ENCODE data around the gene ITCH. TPM values are rescaled to one million over a fixed set of nuclear protein-coding genes. Genes with fewer than 3 reads are reported as not detected.

Gene ITCH
- polyA plus RNA-seq, 1 donor from 2014 or later, result 39.5 TPM

DNA sequence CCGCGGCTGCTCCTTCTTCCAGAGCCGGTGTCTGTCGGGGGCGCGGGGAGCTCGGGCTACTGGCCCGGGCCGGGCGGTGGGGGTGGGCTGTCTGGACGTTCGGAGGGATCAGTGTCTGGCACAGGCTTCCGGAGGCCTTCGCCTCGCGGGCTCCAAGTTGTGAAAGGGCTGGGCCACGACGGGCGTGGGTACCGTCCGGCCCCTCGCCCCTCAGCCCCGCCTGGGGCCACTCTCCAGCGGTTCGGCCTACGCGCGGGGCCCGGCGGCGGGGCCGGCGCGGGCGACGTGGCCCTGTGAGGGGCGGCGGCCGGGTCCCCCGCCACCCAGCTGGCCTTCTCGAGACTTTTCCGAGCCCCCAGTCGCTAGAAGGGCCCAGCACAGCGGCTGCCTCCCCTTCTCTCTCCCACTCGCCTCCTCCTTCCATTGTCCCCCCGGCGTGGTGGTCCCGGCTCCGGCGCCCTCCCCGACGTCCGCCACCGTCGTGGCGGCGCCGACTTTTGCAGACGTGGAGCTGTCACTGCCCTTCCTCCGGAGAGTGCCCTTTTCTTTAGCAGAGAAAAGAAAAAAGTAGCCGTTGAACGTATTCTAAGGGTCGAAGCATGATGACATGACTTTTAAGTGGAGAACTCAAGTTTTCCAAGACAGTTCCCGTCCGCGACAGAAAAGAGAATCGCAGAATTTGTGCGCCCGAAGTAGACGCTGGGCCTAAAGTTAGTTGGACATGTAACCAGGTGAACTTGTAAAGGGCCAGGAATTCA is 571 bp downstream of the ITCH start:
- Histone ChIP-seq H3K9me2 (ENCODE audit: insufficient read depth, low read length) (no peaks in the 10 kb centered on the region), H4K20me1 (ENCODE audit: insufficient read depth) (no peaks in the 10 kb centered on the region), H3K27ac (ENCODE audit: low read length) (peak overlapping the region; percentile 89), H3K27me3 (ENCODE audit: insufficient read depth, low read depth, low read length) (no peaks in the 10 kb centered on the region), H3K9ac (ENCODE audit: low read length) (peak overlapping the region; percentile 94), H3K79me2 (replicated peaks; ENCODE audit: insufficient read depth, low read length) (peaks cover 42% of the 10 kb centered on the region), H3K4me2 (ENCODE audit: low read length) (peak overlapping the region; percentile 87), H2AFZ (ENCODE audit: low read depth, low read length) (peak overlapping the region; percentile 80), H3F3A (ENCODE audit: insufficient read depth, low read length, poor library complexity, severe bottlenecking) (no peaks in the 10 kb centered on the region), H3K9me3 (ENCODE audit: low read length) (no peaks in the 10 kb centered on the region), H3K36me3 (ENCODE audit: insufficient read depth, low read length) (no peaks in the 10 kb centered on the region), H3K4me3 (ENCODE audit: low read length) (peak overlapping the region; percentile 92)
- no peak for TF ChIP-seq EZH2 (IDR thresholded peaks at IDR 0.05; ENCODE audit: borderline replicate concordance, insufficient read depth, low read length, poor library complexity, severe bottlenecking)
- TF ChIP-seq MXI1 (conservative IDR thresholded peaks at IDR 0.05; ENCODE audit: poor library complexity, severe bottlenecking), result peak; percentile 32
- TF ChIP-seq POLR2AphosphoS5 (IDR thresholded peaks at IDR 0.05), result no peak

- peak overlapping the region; percentile 89 for H3K27ac ChIP-seq (ENCODE audit: low read length)
- H4K20me1 ChIP-seq (ENCODE audit: insufficient read depth), result no peaks in the 10 kb centered on the region
- H3K79me2 ChIP-seq (replicated peaks; ENCODE audit: insufficient read depth, low read length), result peaks cover 42% of the 10 kb centered on the region
- no peaks in the 10 kb centered on the region for H3K27me3 ChIP-seq (ENCODE audit: insufficient read depth, low read depth, low read length)
- no peaks in the 10 kb centered on the region for H3K9me3 ChIP-seq (ENCODE audit: low read length)
- peak overlapping the region; percentile 94 for H3K9ac ChIP-seq (ENCODE audit: low read length)
- no peaks in the 10 kb centered on the region for H3K9me2 ChIP-seq (ENCODE audit: insufficient read depth, low read length)
- TF ChIP-seq RAD21 (conservative IDR thresholded peaks at IDR 0.05), result no peak
- no peak for TF ChIP-seq REST (IDR thresholded peaks at IDR 0.05; ENCODE audit: borderline replicate concordance)
- TF ChIP-seq POLR2AphosphoS5 (IDR thresholded peaks at IDR 0.05), result no peak
- no peak for TF ChIP-seq SMC3 (conservative IDR thresholded peaks at IDR 0.05; ENCODE audit: poor library complexity)
- TF ChIP-seq EZH2 (IDR thresholded peaks at IDR 0.05; ENCODE audit: borderline replicate concordance, insufficient read depth, low read length, poor library complexity, severe bottlenecking), result no peak
- no peak for TF ChIP-seq MXI1 (conservative IDR thresholded peaks at IDR 0.05; ENCODE audit: poor library complexity, severe bottlenecking)
- no peaks in the 10 kb centered on the region for H3F3A ChIP-seq (ENCODE audit: insufficient read depth, low read length, poor library complexity, severe bottlenecking)
- H3K36me3 ChIP-seq (ENCODE audit: insufficient read depth, low read length), result no peaks in the 10 kb centered on the region
- peak overlapping the region; percentile 92 for H3K4me3 ChIP-seq (ENCODE audit: low read length)
- peak overlapping the region; percentile 41 for H2AFZ ChIP-seq (ENCODE audit: low read depth, low read length)
- H3K4me2 ChIP-seq (ENCODE audit: low read length), result peak overlapping the region; percentile 87
Observed at GRCh38 chr20:34364223-34364506, 1.1 kb downstream of the ITCH start.

- Histone ChIP-seq H3K36me3 (ENCODE audit: insufficient read depth, low read length) (no peaks in the 10 kb centered on the region), H3K9me3 (ENCODE audit: low read length) (no peaks in the 10 kb centered on the region), H3K27me3 (ENCODE audit: insufficient read depth, low read depth, low read length) (no peaks in the 10 kb centered on the region), H3K9me2 (ENCODE audit: insufficient read depth, low read length) (no peaks in the 10 kb centered on the region), H3K9ac (ENCODE audit: low read length) (no peak overlapping the region), H4K20me1 (ENCODE audit: insufficient read depth) (no peaks in the 10 kb centered on the region), H3F3A (ENCODE audit: insufficient read depth, low read length, poor library complexity, severe bottlenecking) (no peaks in the 10 kb centered on the region), H3K4me2 (ENCODE audit: low read length) (no peak overlapping the region), H2AFZ (ENCODE audit: low read depth, low read length) (no peak overlapping the region), H3K27ac (ENCODE audit: low read length) (no peak overlapping the region), H3K4me3 (ENCODE audit: low read length) (peak overlapping the region; percentile 30), H3K79me2 (replicated peaks; ENCODE audit: insufficient read depth, low read length) (peaks cover 45% of the 10 kb centered on the region)
- no peak for TF ChIP-seq TAF1 (IDR thresholded peaks at IDR 0.05; ENCODE audit: low read depth)
- TF ChIP-seq EP300 (conservative IDR thresholded peaks at IDR 0.05; ENCODE audit: poor library complexity, severe bottlenecking), result no peak
- no peak for TF ChIP-seq SMC3 (conservative IDR thresholded peaks at IDR 0.05; ENCODE audit: poor library complexity)
- no peak for TF ChIP-seq EZH2 (IDR thresholded peaks at IDR 0.05; ENCODE audit: borderline replicate concordance, insufficient read depth, low read length, poor library complexity, severe bottlenecking)
- TF ChIP-seq RAD21 (conservative IDR thresholded peaks at IDR 0.05), result no peak
- no peak for TF ChIP-seq POLR2AphosphoS5 (IDR thresholded peaks at IDR 0.05)
- TF ChIP-seq REST (IDR thresholded peaks at IDR 0.05; ENCODE audit: borderline replicate concordance), result no peak
- TF ChIP-seq, protein P1, sequence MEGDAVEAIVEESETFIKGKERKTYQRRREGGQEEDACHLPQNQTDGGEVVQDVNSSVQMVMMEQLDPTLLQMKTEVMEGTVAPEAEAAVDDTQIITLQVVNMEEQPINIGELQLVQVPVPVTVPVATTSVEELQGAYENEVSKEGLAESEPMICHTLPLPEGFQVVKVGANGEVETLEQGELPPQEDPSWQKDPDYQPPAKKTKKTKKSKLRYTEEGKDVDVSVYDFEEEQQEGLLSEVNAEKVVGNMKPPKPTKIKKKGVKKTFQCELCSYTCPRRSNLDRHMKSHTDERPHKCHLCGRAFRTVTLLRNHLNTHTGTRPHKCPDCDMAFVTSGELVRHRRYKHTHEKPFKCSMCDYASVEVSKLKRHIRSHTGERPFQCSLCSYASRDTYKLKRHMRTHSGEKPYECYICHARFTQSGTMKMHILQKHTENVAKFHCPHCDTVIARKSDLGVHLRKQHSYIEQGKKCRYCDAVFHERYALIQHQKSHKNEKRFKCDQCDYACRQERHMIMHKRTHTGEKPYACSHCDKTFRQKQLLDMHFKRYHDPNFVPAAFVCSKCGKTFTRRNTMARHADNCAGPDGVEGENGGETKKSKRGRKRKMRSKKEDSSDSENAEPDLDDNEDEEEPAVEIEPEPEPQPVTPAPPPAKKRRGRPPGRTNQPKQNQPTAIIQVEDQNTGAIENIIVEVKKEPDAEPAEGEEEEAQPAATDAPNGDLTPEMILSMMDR (IDR thresholded peaks at IDR 0.05; ENCODE audit: poor library complexity, severe bottlenecking), result no peak
- no peak for TF ChIP-seq MXI1 (conservative IDR thresholded peaks at IDR 0.05; ENCODE audit: poor library complexity, severe bottlenecking)
Observed at GRCh38 chr20:34365765-34366213, 2.7 kb downstream of the ITCH start.

Measured in neural cell (in vitro differentiated cells).